Measurements from ENCODE around the gene ANGEL2. TPM values are rescaled to one million over a fixed set of nuclear protein-coding genes. Genes with fewer than 3 reads are reported as not detected.

The ANGEL2 gene
- total RNA-seq, 8 experiments from 2014 or later, result 37.3 to 72.6 (median 42.2) TPM

Other genes with a start within 250 kb of the ANGEL2 start
- 10 to 100 TPM; 13.7 to 47.6 (median 35.1) TPM for gene NSL1, start 224.1 kb downstream of the ANGEL2 start, total RNA-seq
- gene TATDN3, start 224.0 kb downstream of the ANGEL2 start, total RNA-seq, result 10 to 100 TPM; 11.6 to 48.9 (median 22.9) TPM
- under 1 TPM in 3 of 8 experiments, not detected in 5; 0.54 to 0.81 (median 0.81) TPM for gene SPATA45, start 168.2 kb downstream of the ANGEL2 start, total RNA-seq
- gene FLVCR1, start 157.6 kb downstream of the ANGEL2 start, total RNA-seq, result 10 to 100 TPM in 7 of 8 experiments, 1 to 10 TPM in 1; 3.1 to 35.7 (median 15.6) TPM
- 10 to 100 TPM in 5 of 8 experiments, 1 to 10 TPM in 3; 1.2 to 44.7 (median 22.4) TPM for gene VASH2, start 65.3 kb downstream of the ANGEL2 start, total RNA-seq
- gene RPS6KC1, start 35.4 kb upstream of the ANGEL2 start, total RNA-seq, result 10 to 100 TPM; 25.1 to 51.1 (median 31.1) TPM